Large intestine (tissue), 3 donors: ENCODE data around the gene IDH2. TPM values are rescaled to one million over a fixed set of nuclear protein-coding genes. Genes with fewer than 3 reads are reported as not detected.

Experiments used
- DNase-seq, 2 donors: peaks; one replicate each; pipeline versions ENCODE4 v3.0.0 to v3.0.0-alpha.2; 2013
- H3K27ac ChIP-seq: one replicate; pipeline ENCODE4 v1.5.1; 2013; ENCODE audit warnings: low read length
- H3K27me3 ChIP-seq: 2 replicates; pipeline ENCODE4 v1.6.1; 2013; ENCODE audit warnings: low read length; ENCODE audit not compliant: control insufficient read depth, insufficient read depth
- H3K36me3 ChIP-seq: 2 replicates; pipeline ENCODE4 v1.6.1; 2013; ENCODE audit warnings: low read length; ENCODE audit not compliant: control insufficient read depth, insufficient read depth
- H3K4me1 ChIP-seq: one replicate; pipeline ENCODE4 v1.6.1; 2013; ENCODE audit warnings: low read length; ENCODE audit not compliant: control insufficient read depth, insufficient read depth
- H3K4me3 ChIP-seq: one replicate; pipeline ENCODE4 v1.5.1; 2013; ENCODE audit warnings: low read length
- H3K9me3 ChIP-seq: one replicate; pipeline ENCODE4 v1.6.1; 2013; ENCODE audit warnings: mild to moderate bottlenecking, low read depth, low read length, moderate library complexity; ENCODE audit not compliant: control insufficient read depth
- WGBS: methylation state at CpG from one replicate; pipeline ENCODE4 v1.1.5; 2013; ENCODE audit warnings: low lambda C conversion rate; ENCODE audit not compliant: insufficient coverage; 5-methylcytosine and 5-hydroxymethylcytosine counted together
- polyA plus RNA-seq: library from polyadenylated mRNA; unstranded; fragments of 120-200 nt; gene quantifications from one replicate; pipeline ENCODE4 v1.2.1, GENCODE V29; 2013

The IDH2 gene
- polyA plus RNA-seq, 1 donor = 85.2 TPM

- no CpG with 5 or more reads among the region's 14 CpGs for WGBS
- no peak for DNase-seq
- H3K9me3 ChIP-seq = no peaks in the 10 kb centered on the region
- H3K27me3 ChIP-seq = no peaks in the 10 kb centered on the region
- peaks cover 7% of the 10 kb centered on the region for H3K36me3 ChIP-seq
- no peak overlapping the region for H3K4me3 ChIP-seq
- H3K4me1 ChIP-seq = peaks cover 17% of the 10 kb centered on the region
- no peak overlapping the region for H3K27ac ChIP-seq
Measured at GRCh38 chr15:90044191-90044590, 58.1 kb downstream of the IDH2 start.

GRCh38 chr15:90043530-90044010 lies 58.7 kb downstream of the IDH2 start:
- WGBS = 83% methylated on average over 1 of the region's 5 CpGs
- Histone ChIP-seq H3K27me3 (no peaks in the 10 kb centered on the region), H3K27ac (no peak overlapping the region), H3K4me3 (no peak overlapping the region), H3K9me3 (no peaks in the 10 kb centered on the region), H3K4me1 (peaks cover 21% of the 10 kb centered on the region), H3K36me3 (peaks cover 7% of the 10 kb centered on the region)
- DNase-seq = no peak

- no peak for DNase-seq
- no peaks in the 10 kb centered on the region for H3K27me3 ChIP-seq
- H3K4me3 ChIP-seq = no peak overlapping the region
Measured at GRCh38 chr15:90042766-90043529, 59.3 kb downstream of the IDH2 start.

GRCh38 chr15:90042356-90042755 lies 59.9 kb downstream of the IDH2 start:
- no peaks in the 10 kb centered on the region for H3K9me3 ChIP-seq
- DNase-seq = no peak
- no peak overlapping the region for H3K27ac ChIP-seq
- WGBS = 80% methylated on average over 1 of the region's 12 CpGs
- no peak overlapping the region for H3K4me3 ChIP-seq
- H3K4me1 ChIP-seq = peaks cover 33% of the 10 kb centered on the region
- no peaks in the 10 kb centered on the region for H3K27me3 ChIP-seq
- H3K36me3 ChIP-seq = peaks cover 7% of the 10 kb centered on the region

More at GRCh38 chr15:90042766-90043529, 59.3 kb downstream of the IDH2 start:
- no CpG with 5 or more reads among the region's 27 CpGs for WGBS
- peaks cover 27% of the 10 kb centered on the region for H3K4me1 ChIP-seq
- peaks cover 7% of the 10 kb centered on the region for H3K36me3 ChIP-seq
- H3K9me3 ChIP-seq = no peaks in the 10 kb centered on the region
- no peak overlapping the region for H3K27ac ChIP-seq

- Histone ChIP-seq H3K4me3 (no peak overlapping the region), H3K27me3 (no peaks in the 10 kb centered on the region), H3K27ac (no peak overlapping the region), H3K4me1 (peaks cover 40% of the 10 kb centered on the region), H3K36me3 (peaks cover 7% of the 10 kb centered on the region), H3K9me3 (peaks cover 3% of the 10 kb centered on the region)
- WGBS = 33% methylated on average over 3 of the region's 6 CpGs
- DNase-seq = no peak
Measured at GRCh38 chr15:90040618-90041017, 61.6 kb downstream of the IDH2 start.

GRCh38 chr15:90039996-90040395 lies 62.3 kb downstream of the IDH2 start:
- H3K36me3 ChIP-seq = peaks cover 4% of the 10 kb centered on the region
- no peak overlapping the region for H3K4me3 ChIP-seq
- DNase-seq = no peak
- peaks cover 47% of the 10 kb centered on the region for H3K4me1 ChIP-seq
- peak overlapping the region; percentile 23 for H3K27ac ChIP-seq
- no peaks in the 10 kb centered on the region for H3K27me3 ChIP-seq
- peaks cover 3% of the 10 kb centered on the region for H3K9me3 ChIP-seq
- no CpG with 5 or more reads among the region's 5 CpGs for WGBS

GRCh38 chr15:90038632-90039095 lies 63.6 kb downstream of the IDH2 start:
- no CpG with 5 or more reads among the region's 3 CpGs for WGBS
- H3K27ac ChIP-seq = peak overlapping the region; percentile 69
- DNase-seq = peak; percentile 67 to 84
- peaks cover 3% of the 10 kb centered on the region for H3K9me3 ChIP-seq
- peaks cover 3% of the 10 kb centered on the region for H3K36me3 ChIP-seq
- no peaks in the 10 kb centered on the region for H3K27me3 ChIP-seq
- H3K4me1 ChIP-seq = peaks cover 60% of the 10 kb centered on the region
- H3K4me3 ChIP-seq = no peak overlapping the region

- Histone ChIP-seq H3K4me1 (peaks cover 66% of the 10 kb centered on the region), H3K36me3 (peaks cover 3% of the 10 kb centered on the region), H3K27me3 (no peaks in the 10 kb centered on the region), H3K4me3 (no peak overlapping the region), H3K9me3 (peaks cover 3% of the 10 kb centered on the region), H3K27ac (peak overlapping the region; percentile 69)
- DNase-seq = peak in 1 of 2 donors; percentile 69
- WGBS = 67% methylated on average over 1 of the region's 14 CpGs
Measured at GRCh38 chr15:90037961-90038631, 64.2 kb downstream of the IDH2 start.

- DNase-seq = no peak
- Histone ChIP-seq H3K4me1 (peaks cover 71% of the 10 kb centered on the region), H3K27me3 (no peaks in the 10 kb centered on the region), H3K27ac (peak overlapping the region; percentile 69), H3K36me3 (peaks cover 2% of the 10 kb centered on the region), H3K4me3 (no peak overlapping the region), H3K9me3 (peaks cover 3% of the 10 kb centered on the region)
- no CpG with 5 or more reads among the region's 5 CpGs for WGBS
Measured at GRCh38 chr15:90037511-90037860, 64.8 kb downstream of the IDH2 start.

GRCh38 chr15:90036806-90037510 lies 65.3 kb downstream of the IDH2 start:
- Histone ChIP-seq H3K27ac (no peak overlapping the region), H3K4me1 (peaks cover 71% of the 10 kb centered on the region), H3K9me3 (peaks cover 3% of the 10 kb centered on the region), H3K4me3 (no peak overlapping the region), H3K36me3 (no peaks in the 10 kb centered on the region), H3K27me3 (no peaks in the 10 kb centered on the region)
- DNase-seq = no peak
- no CpG with 5 or more reads among the region's 11 CpGs for WGBS
